ENCODE measurements around the gene SYNDIG1.
A peak's percentile ranks its signal among the peaks of the same experiment; 100 is the strongest.

SYNDIG1 gene

GRCh38 chr20:24634855-24635254 is 165.4 kb downstream of the SYNDIG1 start:
- DNase-seq (ENCODE audit: low spot score), result peak; percentile 93

DNA sequence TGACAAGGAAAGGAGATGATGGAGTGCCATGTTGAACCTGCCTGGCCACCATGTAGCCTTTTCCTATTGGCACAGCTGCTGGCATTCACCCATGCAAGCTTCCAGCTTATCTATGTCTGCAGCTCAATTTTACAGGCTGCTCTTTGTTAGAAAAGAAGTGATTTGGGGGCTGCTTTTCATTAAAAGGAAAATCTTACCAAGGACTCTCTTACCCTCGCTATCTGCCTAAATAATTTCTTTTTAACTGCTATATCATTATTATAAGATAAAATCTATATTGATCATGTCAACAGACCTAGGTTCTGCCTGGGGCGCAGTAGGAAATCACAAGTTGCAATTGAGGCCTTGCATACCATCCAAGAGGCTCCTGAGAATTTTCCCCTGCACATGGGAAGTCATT is 167.2 kb downstream of the SYNDIG1 start:
- DNase-seq (ENCODE audit: low spot score), result no peak

DNA sequence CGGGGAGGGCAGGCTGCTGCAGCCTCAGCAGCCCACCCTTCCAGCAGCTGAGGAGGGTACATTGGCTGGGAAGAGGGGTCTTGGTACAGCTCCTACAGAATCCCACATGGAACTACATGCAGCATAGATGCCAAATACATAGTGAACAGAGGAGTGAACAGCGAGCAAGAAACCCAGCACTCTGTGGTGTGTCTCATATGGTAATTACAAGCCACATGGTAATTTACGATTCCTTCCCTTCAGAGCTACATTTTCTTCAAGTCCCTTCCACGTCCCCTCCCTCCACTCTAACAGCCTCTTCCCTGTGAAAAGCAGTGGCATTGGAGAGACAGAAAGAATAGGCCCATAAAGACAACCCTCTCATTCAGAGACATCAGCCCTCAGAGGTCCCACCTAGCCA is 167.7 kb downstream of the SYNDIG1 start:
- DNase-seq (ENCODE audit: low spot score), result no peak

- DNase-seq (ENCODE audit: low spot score), result no peak
Measured at GRCh38 chr20:24637941-24638340, 168.5 kb downstream of the SYNDIG1 start.

DNA sequence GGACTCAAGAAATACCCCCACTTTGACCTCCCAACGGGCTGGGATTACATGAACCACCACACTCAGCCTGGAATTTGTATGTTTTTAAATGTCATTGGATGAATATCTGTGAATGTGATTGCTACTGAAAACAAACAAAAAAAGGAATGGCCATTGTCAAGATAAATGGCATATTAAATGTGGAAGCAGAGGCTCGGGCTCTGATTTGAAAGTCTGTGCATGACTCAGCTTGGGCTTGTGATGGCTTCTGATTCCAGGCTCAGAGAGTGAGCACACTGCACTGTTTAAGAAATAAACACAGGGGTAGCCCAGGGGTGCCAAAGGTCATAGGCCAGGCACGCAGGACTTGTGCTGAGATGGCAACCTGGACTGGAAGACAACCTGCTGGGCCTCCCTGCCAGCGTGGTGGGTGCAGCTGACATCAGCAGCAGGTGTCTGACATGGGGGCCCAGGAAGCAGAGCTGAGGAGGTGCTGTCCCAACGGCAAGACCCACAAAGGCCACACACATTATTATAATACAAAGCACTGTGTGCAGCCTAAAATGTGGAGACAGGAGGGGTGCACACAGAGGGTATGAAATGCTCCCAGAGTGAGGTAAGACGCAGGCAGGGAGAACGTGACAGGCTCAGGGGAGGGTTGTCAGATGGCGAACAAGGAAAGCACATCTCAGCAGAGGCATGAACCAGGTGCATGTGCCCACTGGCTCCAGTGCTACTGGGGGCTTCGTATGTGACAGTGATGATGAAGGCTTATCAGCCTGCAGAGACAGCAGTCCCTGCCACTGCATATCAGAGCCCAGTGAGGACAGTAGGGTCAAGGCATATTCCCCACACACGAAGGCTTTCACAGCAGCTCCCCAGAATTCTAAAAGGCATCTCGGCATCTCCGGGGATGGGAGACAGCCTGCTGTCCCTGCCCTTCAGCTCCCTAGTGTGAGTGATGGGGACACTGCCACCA is 169.4 kb downstream of the SYNDIG1 start:
- DNase-seq (ENCODE audit: low spot score), result no peak

DNA sequence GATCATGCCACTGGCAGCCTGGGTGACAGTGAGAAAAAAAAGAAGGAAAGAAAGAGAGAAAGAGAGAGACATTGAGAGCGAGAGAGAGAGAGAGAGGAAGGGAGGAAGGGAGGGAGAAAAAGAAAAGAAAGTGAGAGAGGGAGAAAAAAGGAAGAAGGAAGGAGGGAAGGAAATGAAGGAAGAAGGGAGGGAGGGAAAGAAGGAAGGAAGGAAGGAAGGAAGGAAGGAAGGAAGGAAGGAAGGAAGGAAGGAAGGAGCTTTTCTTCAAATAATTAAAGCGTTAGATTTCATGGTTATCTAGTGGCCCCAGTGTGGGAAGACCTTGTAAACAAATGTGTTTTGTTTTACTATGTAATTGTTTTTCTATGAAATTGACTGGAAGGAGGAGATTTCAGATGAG is 170.8 kb downstream of the SYNDIG1 start:
- DNase-seq (ENCODE audit: low spot score), result no peak

- DNase-seq (ENCODE audit: low spot score), result no peak
Measured at GRCh38 chr20:24640686-24641085, 171.3 kb downstream of the SYNDIG1 start.

DNA sequence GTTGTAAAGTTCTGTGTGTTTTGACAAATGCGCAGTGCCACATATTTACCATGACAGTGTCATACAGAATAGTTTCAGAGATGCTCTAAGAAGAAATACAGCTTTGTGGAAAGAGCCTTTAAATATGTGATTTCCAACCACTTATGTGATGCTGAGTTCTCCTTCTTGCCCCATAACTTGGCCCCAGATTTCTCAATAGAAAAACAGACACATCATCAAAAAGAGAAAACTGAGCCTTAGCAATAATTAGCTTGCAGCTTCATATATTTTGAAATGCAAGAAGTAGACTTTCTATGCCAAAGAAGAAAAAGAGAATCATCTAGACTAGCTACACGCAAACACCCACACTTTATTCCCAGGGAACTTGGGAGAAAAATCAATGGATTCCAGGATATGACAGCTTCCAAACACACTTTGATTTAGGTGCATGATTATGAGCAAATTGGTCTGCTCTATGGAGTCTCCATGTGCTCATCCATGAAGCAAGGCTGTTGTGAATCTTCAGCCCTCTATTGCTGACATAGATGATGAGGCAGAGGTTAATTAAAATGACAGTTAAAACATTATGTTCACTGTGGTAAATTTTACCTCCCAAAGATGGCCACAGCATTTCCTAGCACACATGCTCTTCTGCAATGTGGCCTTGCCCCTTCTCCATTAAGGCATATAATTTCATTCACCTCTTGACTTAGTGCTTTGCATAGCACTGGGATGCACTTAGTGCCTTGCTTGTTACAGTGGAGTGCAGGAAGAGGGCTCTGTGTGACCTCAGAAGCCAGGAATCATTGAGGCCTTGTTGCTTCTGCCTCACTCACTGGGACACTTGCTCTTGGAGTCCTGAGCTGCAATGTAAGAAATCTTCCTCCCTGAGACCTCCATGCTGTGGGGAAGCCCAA is 174.6 kb downstream of the SYNDIG1 start:
- no peak for DNase-seq (ENCODE audit: low spot score)

- no peak for DNase-seq (ENCODE audit: low spot score)
Measured at GRCh38 chr20:24646321-24646720, 176.9 kb downstream of the SYNDIG1 start.

DNA sequence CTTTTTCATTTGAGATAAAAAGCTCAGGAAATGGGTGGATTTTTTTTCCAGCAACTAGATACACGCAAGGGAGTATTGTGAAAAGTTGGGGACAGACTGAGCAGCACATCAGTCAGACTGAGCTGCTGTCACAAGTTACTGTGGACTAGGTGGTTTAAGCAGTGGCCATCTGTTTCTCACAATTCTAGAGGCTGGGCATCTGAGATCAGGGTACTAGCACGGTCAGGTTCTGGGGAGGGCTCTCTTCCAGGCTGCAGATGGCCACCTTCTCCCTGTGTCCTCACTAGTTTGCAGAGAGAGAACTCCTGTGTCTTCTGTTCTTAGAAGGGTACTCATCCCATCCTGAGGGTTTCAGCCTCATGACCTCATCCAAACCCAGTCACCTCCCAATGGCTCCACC is 178.3 kb downstream of the SYNDIG1 start:
- DNase-seq (ENCODE audit: low spot score), result no peak

GRCh38 chr20:24648481-24648880 is 179.1 kb downstream of the SYNDIG1 start:
- DNase-seq (ENCODE audit: low spot score), result peak; percentile 38

DNA sequence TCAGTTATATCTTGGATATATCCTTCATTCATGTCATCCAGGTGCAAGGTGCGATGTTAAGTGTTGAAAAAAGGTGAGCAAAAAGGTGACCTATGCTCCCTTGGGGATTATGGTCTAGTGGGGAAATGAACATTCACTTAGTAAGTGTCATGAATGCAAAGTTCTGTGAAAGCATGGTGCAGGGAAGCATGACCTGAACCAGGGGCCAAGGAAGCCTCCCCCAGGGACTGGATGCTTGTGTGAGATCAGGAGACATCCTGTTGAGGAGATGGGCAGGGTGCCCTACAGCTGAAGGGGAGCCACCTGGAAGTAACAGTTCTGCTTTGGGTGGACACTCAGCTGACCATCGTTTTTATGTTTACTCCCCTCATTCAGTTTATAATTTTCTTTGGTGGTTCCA is 179.5 kb downstream of the SYNDIG1 start:
- DNase-seq (ENCODE audit: low spot score), result no peak

- DNase-seq (ENCODE audit: low spot score), result no peak
Measured at GRCh38 chr20:24649787-24650490, 180.5 kb downstream of the SYNDIG1 start.

DNA sequence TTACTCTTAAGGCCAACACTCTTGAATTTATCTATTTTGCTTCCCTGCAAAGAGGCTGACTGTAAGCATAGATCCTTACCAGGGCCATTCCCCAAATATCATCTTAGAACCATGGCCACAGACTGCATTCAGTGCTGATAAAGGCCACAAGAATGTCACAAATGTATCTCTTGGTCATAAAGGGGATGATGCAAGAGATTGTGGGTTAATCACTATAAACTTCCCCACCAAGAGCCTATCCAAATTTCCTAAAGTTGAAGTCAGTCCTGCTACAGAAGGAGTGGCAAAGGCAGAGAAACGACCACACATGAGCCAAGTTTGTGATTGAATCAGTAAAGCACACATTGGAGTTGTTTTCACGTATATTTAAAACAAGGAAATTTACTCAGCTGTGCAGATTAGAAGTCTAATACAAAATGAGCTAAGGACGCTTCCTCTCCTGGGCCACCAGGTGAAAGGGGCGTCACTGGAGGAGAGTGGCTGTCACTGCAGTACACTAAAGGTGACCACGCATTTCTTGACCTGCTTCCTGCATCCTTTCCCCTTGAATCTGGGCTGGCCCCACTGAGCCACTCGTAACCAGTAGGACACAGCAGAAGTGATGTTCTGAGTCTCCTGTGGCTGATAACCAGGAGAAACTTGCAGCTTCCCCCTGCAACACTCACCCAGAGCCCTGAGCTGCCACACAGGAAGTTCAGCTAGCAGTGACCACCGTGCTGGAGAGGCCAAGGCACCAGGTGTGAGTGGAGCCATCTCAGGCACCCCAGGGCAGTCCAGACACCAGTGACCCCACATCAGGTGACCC is 181.9 kb downstream of the SYNDIG1 start:
- DNase-seq (ENCODE audit: low spot score), result peak; percentile 88

DNA sequence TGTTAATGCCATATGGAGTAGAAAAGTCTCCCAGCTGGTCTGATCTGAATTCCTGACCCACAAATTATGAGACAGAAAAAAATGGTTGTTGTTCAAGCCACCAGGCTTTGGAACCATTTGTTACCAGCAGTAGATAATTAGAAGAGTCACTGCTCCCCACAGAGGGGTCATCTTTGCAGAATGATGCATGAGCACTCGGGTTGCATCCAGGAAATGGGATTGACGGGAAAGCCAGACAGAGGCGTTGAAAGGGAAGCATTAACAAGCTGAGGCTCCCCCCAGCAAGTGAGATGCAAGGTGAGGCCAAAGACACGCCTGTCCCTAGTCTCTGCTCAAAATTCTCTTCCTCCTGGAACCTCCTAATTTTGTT is 182.5 kb downstream of the SYNDIG1 start:
- no peak for DNase-seq (ENCODE audit: low spot score)

- no peak for DNase-seq (ENCODE audit: low spot score)
Measured at GRCh38 chr20:24653306-24653705, 183.9 kb downstream of the SYNDIG1 start.

DNA sequence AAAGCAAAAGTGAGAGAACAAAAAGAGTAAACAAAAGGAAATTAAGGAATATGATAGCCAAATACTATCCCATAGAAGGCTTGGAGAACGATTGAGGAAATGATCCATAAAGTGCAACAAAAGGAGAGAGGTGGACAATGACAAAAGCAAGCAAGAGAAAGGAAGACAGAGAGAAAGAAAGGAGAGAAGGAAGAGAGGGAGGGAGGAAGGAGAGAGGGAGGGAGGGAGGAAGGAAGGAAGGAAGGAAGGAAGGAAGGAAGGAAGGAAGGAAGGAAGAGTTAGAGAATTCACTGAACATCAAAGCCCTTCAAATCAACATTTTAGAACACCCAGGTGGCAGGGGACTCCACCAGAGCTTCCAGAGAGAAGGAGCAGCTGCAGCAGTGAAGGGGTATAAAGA is 185.0 kb downstream of the SYNDIG1 start:
- no peak for DNase-seq (ENCODE audit: low spot score)

- DNase-seq (ENCODE audit: low spot score), result no peak
Measured at GRCh38 chr20:24656391-24656790, 187.0 kb downstream of the SYNDIG1 start.

DNA sequence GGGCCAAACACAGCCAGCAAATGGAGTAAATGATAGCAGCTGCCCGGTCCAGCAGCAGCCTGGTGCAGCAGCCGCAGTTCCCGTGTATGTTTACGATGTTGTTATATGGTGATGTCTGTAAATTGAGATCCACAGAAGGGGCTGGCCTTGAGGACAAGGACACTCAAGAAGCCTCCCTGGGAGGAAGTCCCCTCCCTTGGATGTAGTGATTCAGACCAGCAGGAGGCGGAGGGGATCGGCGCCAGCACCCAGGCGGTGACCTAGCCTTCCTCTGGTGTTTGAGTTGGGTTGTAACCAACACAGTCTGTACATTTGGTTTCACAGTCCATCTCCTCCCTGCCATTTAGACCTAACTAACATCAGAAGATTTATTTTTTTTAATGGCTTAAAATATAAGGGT is 187.8 kb downstream of the SYNDIG1 start:
- no peak for DNase-seq (ENCODE audit: low spot score)

DNA sequence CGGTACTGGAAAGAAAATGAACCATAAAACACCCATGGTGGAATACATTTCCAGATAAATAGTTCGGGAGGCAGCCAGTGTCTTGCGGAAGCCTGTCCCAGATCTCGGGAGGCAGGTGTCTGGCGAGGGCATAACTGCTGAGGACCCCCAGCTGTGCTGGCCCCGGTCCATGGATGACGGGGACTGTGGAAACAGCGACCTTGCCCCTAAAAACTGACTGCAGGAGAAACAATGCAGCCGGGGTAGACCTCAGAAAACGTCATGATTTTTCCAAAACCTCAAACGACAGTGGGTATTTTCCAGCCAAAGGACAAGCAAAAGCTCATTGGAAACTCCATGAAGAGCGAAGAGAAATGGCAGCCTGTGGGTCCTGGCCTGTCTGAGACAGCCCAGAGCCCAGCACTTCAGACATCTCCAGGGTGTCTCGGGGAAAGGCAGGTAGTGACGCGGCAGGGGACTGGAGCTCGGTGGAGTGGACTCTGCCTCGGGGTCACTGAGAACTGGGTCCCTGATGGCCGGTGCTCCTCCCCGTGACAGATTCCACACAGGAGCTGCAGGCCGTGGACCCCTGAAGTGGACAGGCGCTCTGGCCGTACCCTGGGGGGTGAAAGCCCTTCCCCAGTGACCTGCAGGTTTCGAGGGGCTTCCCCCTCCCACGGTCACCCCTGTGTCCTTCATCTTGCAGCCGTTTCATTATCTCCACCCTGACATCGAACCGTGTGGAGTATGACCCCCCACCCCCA is 188.6 kb downstream of the SYNDIG1 start:
- no peak for DNase-seq (ENCODE audit: low spot score)

All from GM03348 (cell line).